H4 (cell line): Measurements from ENCODE around the gene ATP6V1F. TPM values are rescaled to one million over a fixed set of nuclear protein-coding genes. Genes with fewer than 3 reads are reported as not detected.

ENCODE experiments used
- DNase-seq: peaks from one replicate; pipeline ENCODE4 v3.0.0-alpha.2; 2015; ENCODE audit warnings: low spot score
- total RNA-seq: library from RNA; depleted of rRNA; stranded (reverse); fragments of >200 nt; shearing (Covaris generic); gene quantifications from 2 replicates; pipeline ENCODE4 v1.2.3, GENCODE V29; 2014

The ATP6V1F gene
- total RNA-seq, 1 experiment from 2014 or later = 119 TPM

- DNase-seq = no peak
Observed at GRCh38 chr7:128882134-128882533, 19.5 kb downstream of the ATP6V1F start.

- DNase-seq = peak; percentile 63
Observed at GRCh38 chr7:128883622-128884448, 21.2 kb downstream of the ATP6V1F start.

DNA sequence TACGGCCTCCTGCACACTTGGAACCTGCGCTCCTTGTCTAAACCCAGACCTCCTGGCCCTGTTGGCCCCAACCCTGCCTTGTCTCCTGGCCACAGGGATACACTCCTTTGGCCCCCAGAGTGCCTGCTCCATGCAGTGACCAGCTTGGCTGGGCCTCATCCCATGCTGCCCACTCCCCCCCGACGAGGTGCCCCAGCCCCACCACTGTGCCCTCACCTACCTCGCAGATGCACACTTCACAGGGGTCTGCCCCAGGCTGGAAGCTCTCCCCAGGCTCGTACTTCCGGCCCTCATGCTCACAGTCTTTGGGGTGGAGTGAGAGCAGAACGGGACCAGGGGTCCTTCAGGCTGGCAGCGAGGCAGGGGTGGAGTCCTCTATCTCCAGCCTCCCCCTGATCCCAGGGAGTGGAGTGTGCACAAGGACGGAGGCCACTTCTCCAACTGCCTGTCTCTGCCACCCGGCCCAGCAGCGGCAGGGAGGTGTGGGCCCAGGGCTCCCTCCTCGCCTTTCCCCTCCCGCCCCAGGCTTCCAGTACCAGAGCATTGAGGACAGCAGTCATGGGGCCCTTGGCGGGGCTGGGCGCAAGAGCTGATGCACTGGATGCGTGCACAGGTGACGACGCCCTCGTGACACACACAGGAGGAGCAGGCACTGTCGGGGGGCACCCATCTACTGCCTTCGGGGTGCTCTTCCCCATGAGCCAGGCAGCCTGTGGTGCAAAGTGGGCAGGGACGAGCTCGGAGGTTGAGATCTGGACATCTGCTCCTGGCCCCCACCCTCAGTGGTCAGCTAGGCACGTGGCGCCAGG, 22.1 kb downstream of the ATP6V1F start:
- no peak for DNase-seq

GRCh38 chr7:128885370-128886187, 22.9 kb downstream of the ATP6V1F start:
- no peak for DNase-seq

DNA sequence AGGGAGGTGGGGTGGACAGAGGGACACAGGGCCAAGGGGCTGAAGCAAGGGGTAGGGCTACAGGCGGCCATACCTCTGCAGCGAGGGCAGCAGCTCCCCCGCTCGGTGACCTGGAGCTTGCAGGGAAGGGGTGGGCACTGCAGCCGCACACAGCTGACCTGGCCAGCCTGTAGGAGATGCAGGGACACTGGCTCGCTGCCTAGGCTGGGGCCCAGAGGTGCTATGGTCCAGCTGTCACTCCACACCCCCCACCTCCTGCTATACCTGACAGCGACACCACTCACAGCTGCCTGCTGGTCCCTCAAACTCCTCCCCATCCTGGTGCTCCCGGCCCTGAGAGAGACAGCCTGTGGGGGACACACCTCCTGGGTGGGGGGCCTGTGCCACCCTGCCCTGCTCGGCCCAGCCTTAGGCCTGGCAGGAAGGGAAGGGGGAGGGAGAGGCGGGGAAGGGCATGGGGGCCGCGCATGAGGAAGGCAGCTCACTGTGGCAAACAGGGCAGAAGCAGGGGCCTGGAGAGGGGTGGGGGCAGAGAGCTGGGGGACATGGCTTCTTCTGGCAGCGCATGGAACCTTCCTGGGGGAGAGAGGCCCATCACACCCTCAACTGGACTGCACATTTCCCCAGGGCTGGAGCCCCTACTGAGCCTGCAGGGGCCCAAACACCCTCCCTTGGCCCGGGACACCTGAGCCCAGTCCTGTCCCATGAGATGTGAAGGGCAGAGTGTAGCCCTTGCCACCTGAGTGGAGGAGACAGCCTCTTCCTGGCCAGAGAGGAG, 23.9 kb downstream of the ATP6V1F start:
- DNase-seq = no peak

- no peak for DNase-seq
Observed at GRCh38 chr7:128887169-128888038, 24.7 kb downstream of the ATP6V1F start.

GRCh38 chr7:128888039-128888755, 25.5 kb downstream of the ATP6V1F start:
- no peak for DNase-seq

GRCh38 chr7:128888756-128889095, 26.1 kb downstream of the ATP6V1F start:
- no peak for DNase-seq

- DNase-seq = no peak
Observed at GRCh38 chr7:128889121-128889520, 26.5 kb downstream of the ATP6V1F start.

DNA sequence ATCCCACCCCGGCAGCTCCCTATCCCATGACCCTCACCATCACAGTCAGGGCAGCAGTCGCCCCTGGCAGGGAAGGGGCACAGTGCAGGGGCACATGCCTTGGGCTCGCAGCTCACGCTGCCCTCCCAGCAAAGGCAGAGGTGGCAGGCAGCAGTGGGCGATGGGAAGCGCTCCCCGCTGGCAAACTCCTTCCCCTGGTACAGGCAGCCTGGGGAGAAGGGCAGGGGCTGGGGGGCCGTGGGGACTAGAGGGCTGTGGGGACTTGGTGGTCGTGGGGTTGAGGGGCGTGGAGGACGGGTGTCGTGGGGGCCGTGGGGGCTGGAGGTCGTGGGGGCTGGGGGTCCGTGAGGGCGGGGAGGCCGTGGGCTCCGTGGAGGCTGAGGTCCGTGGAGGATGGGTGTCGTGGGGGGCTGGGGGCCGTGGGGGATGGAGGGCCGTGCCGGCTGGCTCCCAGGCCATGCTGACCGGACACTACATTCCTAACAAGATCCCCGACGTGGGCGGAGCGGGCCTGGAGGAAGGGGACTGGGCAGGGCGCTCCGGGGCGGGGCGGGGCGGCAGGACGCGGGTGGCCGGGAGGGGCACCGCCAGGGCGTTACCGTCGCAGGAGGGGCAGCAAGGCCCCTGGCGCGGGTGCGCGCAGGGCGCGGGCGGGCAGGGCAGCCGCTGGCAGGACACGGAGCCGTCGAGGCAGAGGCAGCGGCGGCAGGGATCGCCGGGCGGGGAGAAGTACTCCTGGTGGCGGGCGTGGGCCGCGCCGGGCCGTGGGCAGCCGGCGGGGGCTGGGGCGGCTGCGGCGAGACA, 27.9 kb downstream of the ATP6V1F start:
- DNase-seq = no peak

DNA sequence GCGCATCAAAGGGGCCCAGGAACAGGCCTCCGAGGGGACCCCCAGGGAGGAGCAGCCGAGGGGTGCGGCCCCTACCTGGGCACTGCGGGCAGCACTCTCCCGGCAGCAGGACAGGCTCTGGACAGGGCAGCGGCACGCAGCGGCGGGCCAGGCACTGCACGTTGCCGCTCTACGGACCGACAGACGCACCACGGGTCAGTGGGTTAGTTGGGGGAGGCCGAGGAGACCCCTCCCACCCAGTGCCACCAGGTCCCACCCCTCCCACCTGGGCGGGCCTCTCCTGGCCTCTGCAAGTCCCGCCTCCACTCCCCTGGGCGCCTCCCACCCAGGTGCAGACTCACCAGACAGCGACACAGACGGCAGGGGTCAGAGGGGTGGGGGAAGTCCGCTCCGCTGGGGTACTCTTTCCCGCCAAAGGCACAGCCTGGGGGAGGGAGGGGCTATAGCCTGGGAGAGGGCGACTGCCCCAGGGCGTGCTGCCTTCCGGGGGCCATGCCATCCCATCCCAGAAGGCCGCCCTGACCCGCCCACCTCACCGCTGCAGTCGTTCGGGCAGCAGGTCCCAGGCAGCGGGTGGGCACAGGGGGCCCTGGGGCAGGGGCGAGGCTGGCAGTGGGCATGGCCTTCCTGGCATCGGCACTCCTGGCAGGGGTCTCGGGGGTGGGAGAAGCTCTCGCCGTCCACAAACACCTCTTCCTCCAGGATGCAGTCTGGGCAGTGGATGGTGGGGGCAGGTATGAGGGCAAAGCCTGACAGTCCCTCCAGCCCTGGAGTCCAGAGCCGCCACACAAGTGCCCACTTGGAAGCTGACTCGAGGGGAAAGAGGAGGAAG, 28.7 kb downstream of the ATP6V1F start:
- DNase-seq = no peak

- DNase-seq = no peak
Observed at GRCh38 chr7:128891942-128892269, 29.2 kb downstream of the ATP6V1F start.

- DNase-seq = no peak
Observed at GRCh38 chr7:128892521-128893250, 30.0 kb downstream of the ATP6V1F start.

DNA sequence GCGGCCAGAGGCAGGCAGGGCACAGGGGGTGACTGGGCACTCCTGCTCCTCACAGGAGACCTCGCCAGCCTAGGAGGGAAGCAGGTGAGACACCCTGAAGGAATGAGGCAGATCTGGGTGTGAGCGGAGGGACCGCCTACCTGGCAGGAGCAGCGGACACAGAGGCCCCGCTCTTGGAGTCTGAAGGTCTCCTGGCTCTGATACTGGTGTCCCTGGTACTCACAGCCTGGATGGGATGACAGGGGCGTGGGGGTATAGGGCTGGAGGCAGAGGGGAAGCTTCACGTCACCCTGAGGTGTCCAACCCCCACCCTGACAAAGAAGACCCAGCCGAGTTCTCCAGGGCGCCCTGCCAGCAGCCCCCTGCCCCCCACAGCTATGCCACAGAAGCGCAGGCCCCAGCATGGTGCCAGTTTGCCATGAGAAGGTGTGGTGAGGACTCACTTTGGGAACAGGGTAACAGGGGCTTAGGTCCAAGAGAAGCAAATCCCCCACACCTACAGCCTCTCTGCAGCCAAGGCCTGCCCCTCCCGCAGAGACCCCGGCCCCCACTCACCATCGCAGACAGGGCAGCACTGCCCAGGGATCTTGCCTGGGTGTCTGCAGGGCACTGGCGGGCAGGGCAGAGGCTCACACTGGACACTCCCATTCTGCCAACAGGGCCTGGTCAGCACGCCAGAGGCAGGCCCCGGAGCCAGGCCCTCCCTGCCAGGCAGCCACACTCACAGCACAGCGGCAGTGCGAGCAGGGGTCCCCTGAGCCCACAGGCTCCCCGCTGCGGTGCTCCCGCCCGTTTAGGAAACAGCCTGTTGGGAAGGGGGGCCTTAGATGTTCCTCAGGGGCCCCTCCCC, 30.8 kb downstream of the ATP6V1F start:
- no peak for DNase-seq

GRCh38 chr7:128894101-128894440, 31.4 kb downstream of the ATP6V1F start:
- no peak for DNase-seq

- no peak for DNase-seq
Observed at GRCh38 chr7:128895320-128895719, 32.7 kb downstream of the ATP6V1F start.

- DNase-seq = no peak
Observed at GRCh38 chr7:128899392-128899791, 36.7 kb downstream of the ATP6V1F start.
